AG09309 (cell line): ENCODE results near the gene GLB1L2.

Source experiments
- DNase-seq: peaks from one replicate; pipeline ENCODE4 v3.0.0-alpha.2; 2010; ENCODE audit warnings: low read depth
- H3K4me3 ChIP-seq: 2 replicates; pipeline ENCODE4 v1.5.1; 2011; ENCODE audit warnings: mild to moderate bottlenecking, low read depth, low read length, moderate library complexity; ENCODE audit not compliant: control insufficient read depth
- CTCF ChIP-seq: IDR thresholded peaks from 2 replicates; pipeline ENCODE4 v1.5.1; 2011; ENCODE audit warnings: mild to moderate bottlenecking, low read depth, low read length, inconsistent platforms; ENCODE audit not compliant: insufficient read depth, control insufficient read depth; ENCODE audit errors: missing control alignments

Gene GLB1L2

GRCh38 chr11:134398644-134399292 lies 67.0 kb downstream of the GLB1L2 start:
- no peak for DNase-seq
- H3K4me3 ChIP-seq: no peak overlapping the region
- TF ChIP-seq CTCF: no peak

- H3K4me3 ChIP-seq: no peak overlapping the region
- no peak for DNase-seq
- TF ChIP-seq CTCF: no peak
Measured at GRCh38 chr11:134399293-134399654, 67.5 kb downstream of the GLB1L2 start.

GRCh38 chr11:134399996-134400395 lies 68.2 kb downstream of the GLB1L2 start:
- no peak for TF ChIP-seq CTCF
- no peak for DNase-seq
- no peak overlapping the region for H3K4me3 ChIP-seq

- no peak overlapping the region for H3K4me3 ChIP-seq
- TF ChIP-seq CTCF: no peak
- DNase-seq: no peak
Measured at GRCh38 chr11:134401825-134402809, 70.3 kb downstream of the GLB1L2 start.

- H3K4me3 ChIP-seq: no peak overlapping the region
- no peak for TF ChIP-seq CTCF
- no peak for DNase-seq
Measured at GRCh38 chr11:134402910-134403309, 71.1 kb downstream of the GLB1L2 start.

GRCh38 chr11:134404575-134405341 lies 73.0 kb downstream of the GLB1L2 start:
- DNase-seq: no peak
- H3K4me3 ChIP-seq: no peak overlapping the region
- no peak for TF ChIP-seq CTCF
